HepG2 (cell line): ENCODE results near the gene MYBL2.

Experiments used
- PHF21A ChIP-seq: sonication (generic); formaldehyde crosslinking; IDR thresholded peaks from 2 replicates; pipeline ENCODE4 v1.5.0; 2020; ENCODE audit warnings: mild to moderate bottlenecking, missing genetic modification reagents
- RELA ChIP-seq: sonication (generic); formaldehyde crosslinking; IDR thresholded peaks from 2 replicates; pipeline ENCODE4 v1.4.0; 2020; ENCODE audit warnings: missing genetic modification reagents
- TBP ChIP-seq: sonication (generic); formaldehyde crosslinking; IDR thresholded peaks from 2 replicates; pipeline ENCODE4 v1.5.0; 2020; ENCODE audit warnings: missing genetic modification reagents
- ZNF570 ChIP-seq: sonication (generic); formaldehyde crosslinking; IDR thresholded peaks from 2 replicates; pipeline ENCODE4 v1.4.0; 2020; ENCODE audit warnings: mild to moderate bottlenecking, missing genetic modification reagents, borderline replicate concordance
- ZSCAN29 ChIP-seq: sonication (generic); formaldehyde crosslinking; conservative IDR thresholded peaks from 2 replicates; pipeline ENCODE4 v1.4.0; 2020; ENCODE audit warnings: mild to moderate bottlenecking, missing genetic modification reagents

DNA sequence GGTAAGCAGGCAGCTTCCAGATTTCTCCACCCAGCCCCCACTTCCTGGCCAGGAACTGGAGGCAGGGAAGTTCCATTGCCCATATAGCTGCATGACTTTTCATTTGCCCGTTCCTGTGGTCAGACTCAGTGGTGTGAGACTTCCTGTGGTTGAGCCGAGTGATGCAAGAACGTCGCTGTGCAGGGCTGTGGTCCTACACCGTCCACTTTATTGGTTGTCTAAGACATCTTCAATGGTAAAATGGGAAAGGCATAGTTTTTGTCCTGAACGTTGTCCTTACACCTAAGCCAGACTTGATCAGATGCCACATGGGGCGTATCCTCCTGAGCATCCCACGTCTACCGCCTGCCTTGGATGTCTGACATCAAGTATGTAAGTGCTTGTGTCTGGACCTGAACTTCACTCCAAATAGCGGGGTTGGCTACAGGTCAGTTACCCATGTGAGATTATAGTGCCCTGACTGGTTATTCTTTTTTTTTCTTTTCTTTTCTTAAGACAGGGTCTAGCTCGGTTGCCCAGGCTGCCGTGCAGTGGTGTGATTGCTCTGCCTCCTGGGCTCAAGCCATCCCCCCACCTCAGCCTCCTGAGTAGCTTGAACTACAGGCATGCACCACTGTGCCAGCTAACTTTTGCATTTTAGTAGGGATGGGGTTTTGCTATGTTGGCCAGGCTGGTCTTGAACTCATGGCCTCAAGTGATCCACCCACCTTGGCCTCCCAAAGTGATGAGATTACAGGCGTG, 85.8 kb downstream of the MYBL2 start:
- TF ChIP-seq TBP (CRISPR knock-in tag) = no peak
- no peak for TF ChIP-seq PHF21A (CRISPR knock-in tag)
- no peak for TF ChIP-seq ZSCAN29
- no peak for TF ChIP-seq ZNF570 (CRISPR knock-in tag)
- no peak for TF ChIP-seq RELA (CRISPR knock-in tag)
